Activated CD4-positive, alpha-beta T cell treated with anti-CD3 and anti-CD28 coated beads, Interleukin-2, amount 50 U/mL, for 24 hours (primary cell): ENCODE results near the gene ST3GAL3.

ENCODE experiments used
- DNase-seq, 2 donors: peaks; one replicate each; pipeline ENCODE4 v3.0.0-alpha.2; 2020; ENCODE audit warnings: low read depth in 1 of 2, low spot score in 1 of 2

ST3GAL3 gene, protein sequence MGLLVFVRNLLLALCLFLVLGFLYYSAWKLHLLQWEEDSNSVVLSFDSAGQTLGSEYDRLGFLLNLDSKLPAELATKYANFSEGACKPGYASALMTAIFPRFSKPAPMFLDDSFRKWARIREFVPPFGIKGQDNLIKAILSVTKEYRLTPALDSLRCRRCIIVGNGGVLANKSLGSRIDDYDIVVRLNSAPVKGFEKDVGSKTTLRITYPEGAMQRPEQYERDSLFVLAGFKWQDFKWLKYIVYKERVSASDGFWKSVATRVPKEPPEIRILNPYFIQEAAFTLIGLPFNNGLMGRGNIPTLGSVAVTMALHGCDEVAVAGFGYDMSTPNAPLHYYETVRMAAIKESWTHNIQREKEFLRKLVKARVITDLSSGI

GRCh38 chr1:43707190-43708001 lies at the start of gene ST3GAL3:
Gene ST3GAL3 (plus strand): TSS chr1:43707536. CDS start chr1:43736263, 28,727 bp downstream.
- peak; percentile 83 to 92 for DNase-seq

DNA sequence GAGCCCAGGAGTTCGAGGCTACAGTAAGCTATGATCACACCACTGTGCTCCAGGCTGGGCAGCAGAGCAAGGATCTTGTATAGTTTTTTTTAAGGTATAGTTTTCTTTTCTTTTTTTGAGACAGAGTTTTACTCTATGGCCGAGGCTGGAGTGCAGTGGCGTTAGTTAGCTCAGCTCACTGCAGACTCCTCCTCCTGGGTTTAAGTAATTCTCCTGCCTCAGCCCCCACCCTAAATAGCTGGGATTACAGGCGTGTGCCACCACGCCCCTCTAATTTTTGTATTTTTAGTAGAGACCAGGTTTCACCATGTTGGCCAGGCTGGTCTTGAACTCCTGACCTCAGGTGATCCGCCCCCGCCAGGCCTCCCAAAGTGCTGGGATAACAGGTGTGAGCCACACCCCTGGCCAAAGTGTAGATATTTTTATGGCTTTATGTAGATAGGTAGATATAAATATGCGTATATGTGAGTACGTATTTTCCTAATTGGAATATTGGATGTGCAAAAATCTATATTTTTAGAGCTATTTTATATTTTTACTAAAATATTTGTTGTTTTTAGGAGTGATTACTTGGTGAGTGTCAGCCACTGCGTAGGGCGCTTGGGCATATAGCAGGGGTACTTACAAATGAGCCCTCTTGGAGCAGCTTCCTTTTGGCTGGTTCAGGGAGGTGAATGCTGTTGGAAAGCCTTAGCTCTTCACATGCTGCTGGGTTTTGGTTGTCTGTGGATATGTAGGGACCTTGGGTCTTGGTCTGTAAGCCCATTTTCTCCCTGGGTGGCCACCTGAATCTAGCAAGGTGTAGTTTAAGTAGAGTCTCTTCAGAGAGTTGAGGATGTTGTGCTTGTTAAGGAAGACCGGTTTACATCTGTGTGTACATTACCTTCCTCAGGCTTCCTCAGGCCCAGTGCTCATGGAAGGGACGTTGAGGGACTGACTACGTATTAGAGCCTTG lies 47.8 kb upstream of the ST3GAL3 start:
- DNase-seq: no peak

DNA sequence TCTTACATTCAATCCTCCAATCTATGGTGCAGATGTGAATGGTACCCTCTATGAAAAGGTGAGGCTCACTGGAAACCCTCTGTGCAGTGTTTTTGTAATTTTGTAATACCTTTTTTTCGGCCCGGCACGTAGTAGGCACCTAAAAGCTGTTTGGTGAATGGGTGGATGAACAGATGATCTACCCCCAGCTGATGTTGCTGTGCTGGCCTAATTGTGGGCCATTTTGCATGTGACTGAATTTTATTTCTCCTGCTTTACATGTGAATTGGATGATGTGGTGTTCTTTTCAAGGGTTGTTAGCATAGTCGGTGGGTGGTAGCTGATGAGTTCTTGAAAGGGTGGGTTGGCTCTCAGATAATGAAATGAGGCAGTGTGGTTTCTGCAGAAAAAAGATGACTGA lies 47.0 kb upstream of the ST3GAL3 start:
- DNase-seq: no peak

- no peak for DNase-seq
Observed at GRCh38 chr1:43664369-43664768, 43.0 kb upstream of the ST3GAL3 start.

GRCh38 chr1:43666608-43667007 lies 40.7 kb upstream of the ST3GAL3 start:
- DNase-seq: no peak

DNA sequence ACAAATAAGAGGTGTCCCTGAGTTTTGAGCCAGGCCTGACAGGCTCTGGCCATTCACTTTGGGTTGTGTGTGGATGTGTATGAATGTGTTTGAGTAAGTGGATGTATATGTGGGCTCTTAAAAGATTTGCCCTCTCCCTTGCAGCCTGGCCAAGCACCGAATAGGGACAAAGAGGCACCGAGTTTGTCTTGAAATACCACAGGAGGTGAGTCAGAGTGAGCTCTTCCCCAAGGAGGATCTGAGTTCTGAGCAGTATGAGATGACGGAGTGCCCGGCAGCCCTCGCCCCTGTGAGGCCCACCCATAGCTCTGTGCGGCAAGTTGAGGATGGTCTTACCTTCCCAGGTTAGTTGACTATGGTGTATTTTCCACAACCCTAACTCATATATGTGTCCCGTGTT lies 38.4 kb upstream of the ST3GAL3 start:
- DNase-seq: no peak

GRCh38 chr1:43669878-43670277 lies 37.5 kb upstream of the ST3GAL3 start:
- no peak for DNase-seq

DNA sequence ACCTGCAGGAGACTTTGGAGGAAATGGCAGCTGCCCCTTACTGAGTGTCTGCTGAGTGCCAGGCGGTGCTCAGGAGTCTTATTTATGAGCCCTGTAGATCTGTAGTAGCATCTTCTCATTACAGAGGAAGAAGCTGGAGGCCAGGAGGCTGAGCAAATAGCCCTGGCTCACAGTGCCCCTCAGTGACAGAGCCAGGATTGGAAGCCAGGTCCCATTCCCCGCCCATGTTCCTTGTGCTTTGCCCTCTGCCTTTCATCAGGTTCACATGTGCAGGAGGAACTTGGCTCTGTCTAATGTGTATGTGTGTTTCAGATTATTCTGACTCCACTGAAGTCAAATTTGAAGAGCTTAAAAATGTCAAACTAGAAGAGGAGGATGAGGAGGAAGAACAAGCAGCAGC lies 36.1 kb upstream of the ST3GAL3 start:
- DNase-seq: no peak

GRCh38 chr1:43671626-43672330 lies 35.6 kb upstream of the ST3GAL3 start:
- DNase-seq: no peak

DNA sequence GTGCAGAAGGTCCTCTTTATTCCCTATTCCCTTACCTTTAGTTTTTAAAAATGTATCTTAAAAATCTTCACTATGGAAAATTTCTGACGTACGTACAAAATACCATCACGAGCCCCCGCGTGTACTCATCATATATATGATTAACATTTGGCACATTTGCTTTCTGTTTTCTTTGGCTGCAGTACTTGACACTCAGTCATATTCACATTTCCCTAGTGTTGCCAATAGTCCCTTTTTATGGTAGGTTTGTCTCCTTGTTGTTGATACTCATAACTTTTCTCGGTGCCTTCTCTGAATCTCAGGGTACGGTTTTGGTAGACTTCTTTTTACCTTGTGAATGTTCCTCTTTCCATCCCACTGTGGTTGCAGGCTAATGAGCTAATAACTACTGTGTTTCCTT lies 34.1 kb upstream of the ST3GAL3 start:
- no peak for DNase-seq

- no peak for DNase-seq
Observed at GRCh38 chr1:43678940-43679339, 28.4 kb upstream of the ST3GAL3 start.

GRCh38 chr1:43683560-43683959 lies 23.8 kb upstream of the ST3GAL3 start:
- no peak for DNase-seq

DNA sequence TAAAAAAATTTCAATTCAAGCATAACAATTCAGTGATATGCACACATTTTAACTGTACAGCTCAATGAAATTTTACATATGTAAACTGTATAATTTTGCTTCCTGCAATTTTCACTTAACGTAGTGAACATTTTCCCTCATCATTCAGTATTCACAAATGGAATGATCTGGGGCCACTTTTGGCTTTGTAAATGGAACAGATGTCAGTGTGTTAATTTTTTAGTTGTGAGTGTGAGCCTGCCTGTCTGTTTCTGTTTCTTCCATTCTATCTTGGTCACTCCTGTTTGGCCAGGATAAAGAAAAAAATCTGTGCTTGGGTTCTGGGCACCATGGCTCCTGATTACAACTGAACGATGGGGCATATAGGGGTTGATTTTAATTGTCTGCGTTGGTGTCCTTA lies 20.5 kb upstream of the ST3GAL3 start:
- DNase-seq: no peak

DNA sequence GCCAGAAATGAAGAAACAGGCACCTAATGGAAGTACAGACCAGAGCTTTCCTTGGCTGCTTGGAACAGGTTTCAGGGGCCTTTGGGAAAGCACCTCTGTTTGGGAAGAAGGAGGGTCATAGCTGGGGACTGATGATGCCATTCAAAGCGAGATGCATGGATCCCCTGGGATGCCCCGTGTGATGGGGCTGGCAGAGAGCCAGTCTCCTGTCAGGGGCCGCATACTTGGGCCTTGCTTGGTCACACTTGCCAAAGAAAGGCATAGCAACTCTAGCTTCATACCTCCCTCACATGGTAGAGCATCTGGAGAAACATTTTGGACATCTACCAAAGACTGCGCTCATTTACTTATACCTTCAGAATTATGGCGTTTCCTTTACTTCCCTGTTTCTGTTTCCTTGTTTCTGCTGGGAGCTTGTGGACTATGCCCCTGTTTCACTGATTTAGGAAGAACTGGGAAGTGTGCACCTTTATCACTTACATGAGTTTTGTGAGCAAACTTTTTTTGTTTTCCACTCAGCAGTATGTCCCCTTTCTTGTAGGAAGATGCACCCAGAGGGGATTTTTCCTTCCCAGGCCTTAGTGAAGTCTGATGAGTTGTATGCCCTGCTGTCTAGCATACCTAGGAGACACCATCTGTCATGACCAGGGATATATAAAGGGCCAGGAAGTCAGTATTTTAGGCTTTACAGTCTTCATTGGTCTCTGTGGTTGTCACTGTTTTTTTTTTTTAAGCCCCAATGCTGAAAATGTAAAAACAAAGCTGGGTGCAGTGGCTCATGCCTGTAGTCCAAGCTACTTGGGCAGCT lies 19.8 kb upstream of the ST3GAL3 start:
- DNase-seq: no peak

DNA sequence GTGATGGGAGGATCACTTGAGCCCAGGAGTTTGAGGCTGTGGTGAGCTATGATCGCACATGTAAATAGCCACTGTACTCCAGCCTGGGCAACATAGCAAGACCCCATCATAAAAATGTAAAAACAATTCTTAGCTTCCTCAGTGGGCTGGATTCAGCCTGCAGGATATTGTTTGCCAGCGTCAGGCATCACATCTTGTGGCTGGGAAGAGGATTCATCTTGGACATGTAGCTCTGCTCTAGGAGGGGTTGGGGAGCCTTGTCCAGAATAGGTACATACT lies 19.3 kb upstream of the ST3GAL3 start:
- no peak for DNase-seq

DNA sequence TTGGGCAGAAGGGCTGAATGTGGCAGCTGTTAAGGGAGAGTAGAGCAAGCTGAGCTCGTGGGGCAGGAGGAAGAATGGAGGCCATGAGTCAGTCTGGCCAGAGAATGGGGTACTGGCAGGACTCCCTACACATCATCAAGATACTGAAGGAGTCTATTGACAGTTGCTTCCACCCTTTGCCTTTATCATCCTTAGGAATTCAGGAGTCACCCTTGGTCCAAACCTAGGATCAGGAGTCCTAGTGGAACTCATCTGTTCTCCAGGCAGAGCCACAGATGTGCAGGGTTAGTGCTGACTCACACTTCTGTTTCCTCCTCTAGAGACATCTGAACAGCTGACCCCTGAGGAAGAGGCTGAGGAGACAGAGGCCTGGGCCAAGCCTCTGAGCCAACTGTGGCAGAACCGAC lies 18.7 kb upstream of the ST3GAL3 start:
- DNase-seq: no peak

GRCh38 chr1:43689289-43689688 lies 18.0 kb upstream of the ST3GAL3 start:
- no peak for DNase-seq

GRCh38 chr1:43691871-43692815 lies 15.2 kb upstream of the ST3GAL3 start:
- no peak for DNase-seq

GRCh38 chr1:43693371-43693770 lies 14.0 kb upstream of the ST3GAL3 start:
- no peak for DNase-seq
